GOT3 (cell line): ENCODE measurements around the gene UST.
"Not testable (repeated sequence)": the region's sequence is repeated elsewhere in the genome, so short reads cannot be mapped to it uniquely, and the experiment has no call there.

Experiments
- DNase-seq: peaks from one replicate; lab custom pipeline; 2025; ENCODE audit warnings: mixed read lengths; lab: John Stamatoyannopoulos, UW

Gene UST

DNA sequence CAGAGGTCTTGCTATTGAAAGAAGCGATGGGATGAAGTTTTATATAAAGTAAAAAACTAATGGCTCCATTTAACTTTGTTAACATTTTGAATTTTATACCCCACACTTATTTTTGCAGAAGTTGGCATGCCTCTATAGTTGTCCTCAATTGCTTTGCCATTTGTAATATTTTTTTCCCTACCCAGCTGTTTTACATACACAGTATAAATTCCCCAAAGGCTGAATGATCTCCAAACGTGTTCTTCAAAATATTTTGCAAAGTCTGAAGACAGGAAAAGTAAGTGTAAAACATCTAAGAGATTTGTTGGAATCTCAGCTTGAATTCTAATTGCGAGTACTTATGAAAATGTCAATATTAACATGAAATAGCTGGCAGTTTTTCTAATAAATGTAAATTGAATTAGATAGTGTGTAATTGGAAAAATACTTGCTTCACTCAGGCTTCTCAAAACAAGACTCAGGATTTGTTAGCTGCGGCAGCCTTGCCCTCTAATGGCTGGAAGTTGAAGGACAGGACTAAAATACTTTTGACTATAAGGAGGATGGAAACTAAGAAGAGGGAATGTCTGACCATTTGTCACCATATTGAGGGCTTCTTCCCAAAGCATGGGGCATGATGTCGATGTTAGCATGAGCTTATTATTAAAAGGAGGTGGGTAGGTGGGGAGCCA is 226.8 kb downstream of the UST start:
- DNase-seq: no peak

GRCh38 chr6:148974351-148974750 is 227.5 kb downstream of the UST start:
- DNase-seq: no peak

DNA sequence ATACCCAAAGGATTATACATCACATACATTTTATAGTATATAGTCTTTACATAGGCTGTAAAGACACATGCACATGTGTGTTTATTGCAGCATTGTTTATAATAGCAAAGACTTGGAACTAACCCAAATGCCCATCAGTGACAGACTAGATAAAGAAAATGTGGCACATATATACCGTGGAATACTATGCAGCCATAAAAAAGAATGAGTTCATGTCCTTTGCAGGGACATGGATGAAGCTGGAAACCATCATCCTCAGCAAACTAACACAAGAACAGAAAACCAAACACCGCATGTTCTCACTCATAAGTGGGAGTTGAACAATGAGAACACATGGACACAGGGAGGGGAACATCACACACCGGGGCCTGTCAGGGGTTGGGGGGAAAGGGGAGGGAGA is 231.5 kb downstream of the UST start:
- not testable (repeated sequence) for DNase-seq

DNA sequence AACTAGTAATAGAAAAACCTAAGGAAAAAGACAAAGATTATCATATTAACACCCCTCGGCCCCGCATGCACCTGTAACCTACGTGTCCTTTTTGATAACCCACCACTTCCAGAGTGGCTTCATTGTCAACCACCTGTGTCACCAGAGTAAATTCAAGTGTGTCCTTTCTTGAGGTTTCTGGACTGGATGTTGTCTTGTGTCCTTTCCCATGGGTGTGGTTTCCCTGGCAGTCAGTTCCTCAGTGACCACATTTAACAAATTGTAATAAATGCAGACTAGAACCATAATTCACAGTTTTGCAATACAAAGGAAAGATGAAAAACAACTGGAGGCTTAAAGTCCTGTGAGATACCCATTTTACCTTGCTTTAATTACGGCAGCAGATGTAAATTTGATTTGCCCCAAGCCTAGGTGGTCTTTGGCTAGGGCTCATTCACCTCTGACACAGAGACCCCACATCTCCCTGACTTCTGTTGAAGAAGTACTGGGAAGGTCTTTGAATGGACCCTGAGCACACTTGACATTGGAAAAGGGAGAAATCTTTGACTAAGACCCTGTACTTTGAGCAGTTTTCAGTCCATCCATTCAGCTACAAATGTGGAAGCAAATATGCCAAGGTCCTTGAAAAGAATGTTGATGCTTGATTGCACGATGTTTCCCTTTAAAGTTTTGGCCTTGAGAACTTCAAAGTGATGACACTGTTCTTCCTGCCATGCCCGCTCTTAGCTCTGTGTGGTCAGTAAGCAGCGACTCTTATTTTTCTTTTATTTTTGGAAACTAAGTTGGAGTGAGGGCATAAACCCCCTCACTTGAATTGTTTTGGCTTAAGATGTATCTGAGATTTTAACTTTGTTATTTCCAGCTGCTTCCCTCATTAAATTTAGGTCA is 232.4 kb downstream of the UST start:
- no peak for DNase-seq

DNA sequence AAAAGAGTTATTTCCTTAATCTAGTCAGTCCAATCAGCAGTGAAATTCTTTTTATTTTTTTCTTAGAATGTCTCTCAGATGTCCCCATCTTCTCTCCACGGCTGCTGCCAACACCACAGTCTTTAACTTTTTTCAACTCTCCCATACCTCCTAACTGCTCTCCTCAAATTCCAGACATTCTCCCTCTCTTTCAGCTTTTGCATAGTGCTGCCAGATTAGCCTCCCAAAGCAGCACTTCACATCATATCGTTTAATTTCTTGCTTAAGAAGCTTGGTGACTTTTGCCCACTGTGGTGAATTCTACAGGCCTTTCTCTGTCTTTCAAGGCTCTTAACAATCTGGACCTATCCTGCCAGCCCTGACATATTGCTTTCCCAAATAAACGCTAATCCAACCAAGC is 233.4 kb downstream of the UST start:
- DNase-seq: no peak

DNA sequence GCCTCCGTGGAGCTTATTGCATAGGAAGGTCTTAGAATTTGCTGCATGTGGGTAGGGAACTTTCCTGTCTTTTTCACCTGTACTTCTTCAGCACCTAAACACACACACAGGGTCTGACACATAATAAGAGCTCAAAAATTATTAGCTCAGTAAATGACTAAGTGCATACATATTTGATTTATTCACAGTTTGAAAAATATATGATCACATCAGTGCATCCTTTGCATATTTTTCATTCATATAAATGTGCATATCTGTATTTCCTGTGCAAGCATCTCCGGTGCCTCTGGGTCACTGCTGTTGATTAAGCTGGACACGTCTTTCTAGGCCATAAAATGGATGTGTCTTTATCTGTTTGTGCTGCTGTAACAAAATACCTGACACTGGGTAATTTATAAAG is 234.7 kb downstream of the UST start:
- DNase-seq: no peak

DNA sequence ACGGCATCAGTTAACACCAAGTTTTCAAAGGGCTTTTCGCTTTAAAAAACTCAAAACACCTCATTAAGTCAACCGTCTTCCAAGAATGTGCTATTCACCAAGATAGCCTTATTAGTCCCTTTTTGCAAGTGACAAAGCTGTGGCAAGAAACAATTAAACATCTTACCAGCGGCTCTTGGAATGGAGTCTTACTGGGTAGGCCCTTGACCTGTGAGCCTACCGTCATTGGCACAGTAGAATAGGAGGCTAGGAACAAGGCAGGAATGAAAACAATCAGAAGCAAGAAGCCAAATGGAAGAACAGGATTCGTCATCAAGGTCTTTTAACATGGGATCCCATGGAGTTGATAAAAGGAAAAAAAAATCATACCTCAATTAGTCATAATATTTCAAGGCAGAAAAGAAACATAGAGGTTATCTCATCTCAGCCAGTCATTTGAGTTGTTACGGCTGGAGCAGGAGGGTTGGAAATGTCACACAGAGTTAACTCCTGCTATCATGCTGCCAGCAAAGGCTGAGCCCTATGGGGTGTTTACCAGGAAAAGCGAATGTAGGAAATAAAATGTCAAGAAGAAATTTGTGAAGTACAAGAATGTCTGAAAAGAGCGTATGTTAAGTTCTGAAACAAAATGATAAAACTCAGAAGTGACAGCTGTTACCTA is 236.4 kb downstream of the UST start:
- DNase-seq: no peak

DNA sequence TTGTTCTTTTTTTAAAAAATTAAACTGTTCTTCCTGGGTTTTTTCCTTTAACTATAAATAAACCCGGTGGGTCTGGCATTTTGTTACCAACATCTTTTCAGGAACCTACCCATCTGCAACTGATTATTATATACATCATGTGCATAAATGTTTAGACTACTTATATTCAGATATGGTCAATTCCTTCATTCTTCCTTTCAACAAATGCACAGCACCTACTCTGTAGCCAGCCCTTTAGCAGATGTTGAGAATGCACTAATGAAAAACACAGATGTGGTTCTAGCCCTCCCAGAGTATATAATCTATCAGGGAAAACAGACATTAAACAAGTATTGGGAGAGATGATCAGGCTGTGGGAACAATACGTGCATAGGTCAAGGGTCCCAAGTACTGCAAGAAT is 237.1 kb downstream of the UST start:
- no peak for DNase-seq

GRCh38 chr6:148984531-148985056 is 237.8 kb downstream of the UST start:
- DNase-seq: no peak

DNA sequence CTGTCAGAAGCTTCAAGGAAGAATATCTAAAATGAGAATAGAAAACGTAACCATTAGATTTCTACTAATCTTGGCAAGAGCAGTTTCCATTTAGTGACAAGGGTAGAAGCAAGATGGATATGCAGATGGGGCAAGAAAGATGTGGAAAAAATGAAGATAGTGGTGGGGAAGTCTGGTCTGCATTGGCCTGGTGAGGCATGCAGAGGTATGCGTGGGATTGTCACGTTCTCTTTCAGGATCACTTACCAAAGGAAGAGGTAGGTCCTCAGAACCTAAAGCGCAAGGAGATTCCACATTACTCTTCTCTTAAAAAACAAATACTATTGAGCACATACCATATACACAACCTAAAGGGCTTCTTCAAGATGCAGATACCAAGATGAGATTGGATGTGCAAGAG is 238.7 kb downstream of the UST start:
- DNase-seq: no peak

GRCh38 chr6:148986608-148987007 is 239.8 kb downstream of the UST start:
- DNase-seq: no peak

DNA sequence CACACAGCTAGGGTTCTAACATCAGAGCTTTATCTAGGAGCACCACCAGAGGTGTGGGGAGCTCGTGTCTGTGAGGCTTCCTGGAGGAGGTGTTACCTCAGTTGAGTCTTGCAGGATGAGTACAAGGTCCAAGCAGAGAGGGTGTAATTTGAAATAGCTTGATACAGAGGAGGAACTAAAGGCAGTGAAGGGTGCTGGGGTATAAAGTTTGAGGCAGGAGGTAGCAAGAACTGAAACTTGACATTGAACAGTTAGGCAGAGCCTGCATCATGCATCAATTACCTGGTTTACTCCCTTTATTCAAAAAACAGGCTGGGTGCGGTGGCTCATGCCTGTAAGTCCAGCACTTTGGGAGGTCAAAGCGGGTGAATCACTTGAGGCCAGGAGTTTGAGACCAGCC is 241.2 kb downstream of the UST start:
- no peak for DNase-seq

- DNase-seq: no peak
Measured at GRCh38 chr6:148989585-148989984, 242.8 kb downstream of the UST start.

GRCh38 chr6:148990403-148990802 is 243.6 kb downstream of the UST start:
- DNase-seq: no peak

DNA sequence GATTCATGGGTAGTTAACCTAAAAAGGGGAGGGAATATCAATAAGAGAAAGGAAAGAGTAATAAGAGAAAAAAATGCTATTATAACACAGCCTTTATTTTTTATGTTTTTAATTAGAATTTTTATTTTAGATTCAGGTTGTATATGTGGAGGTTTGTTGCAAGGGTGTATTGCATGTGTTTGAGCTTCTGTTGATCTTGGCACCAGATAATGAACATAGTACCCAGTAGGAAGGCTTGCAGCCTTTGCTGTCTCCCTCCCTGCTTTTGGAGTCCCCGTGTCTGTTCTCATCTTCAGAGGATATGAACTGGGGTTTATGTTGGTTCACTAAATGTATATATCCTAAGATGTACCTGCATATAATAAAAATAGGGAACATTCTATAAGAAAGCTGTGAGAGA is 250.0 kb downstream of the UST start:
- no peak for DNase-seq

- no peak for DNase-seq
Measured at GRCh38 chr6:148997865-148998264, 251.0 kb downstream of the UST start.

DNA sequence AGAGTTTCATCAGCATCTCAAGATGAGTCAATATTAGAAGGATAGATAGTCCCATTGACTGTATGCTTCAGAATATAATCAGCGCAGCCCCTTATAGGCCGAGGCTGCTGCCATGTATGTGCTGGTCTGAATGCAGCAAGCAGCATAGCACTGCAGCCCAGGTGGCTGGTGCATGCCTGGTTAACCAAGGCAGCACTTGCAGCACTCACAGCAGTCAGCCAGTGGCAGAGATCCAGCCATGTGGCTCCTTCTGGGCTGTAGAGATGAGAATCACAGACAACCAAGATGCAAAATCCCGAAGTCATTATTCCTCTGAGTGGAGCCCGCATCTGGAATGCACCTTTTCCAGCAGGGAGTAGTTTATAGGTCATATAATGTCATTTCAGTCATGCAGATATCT is 251.9 kb downstream of the UST start:
- no peak for DNase-seq

GRCh38 chr6:148999501-148999900 is 252.7 kb downstream of the UST start:
- DNase-seq: no peak

DNA sequence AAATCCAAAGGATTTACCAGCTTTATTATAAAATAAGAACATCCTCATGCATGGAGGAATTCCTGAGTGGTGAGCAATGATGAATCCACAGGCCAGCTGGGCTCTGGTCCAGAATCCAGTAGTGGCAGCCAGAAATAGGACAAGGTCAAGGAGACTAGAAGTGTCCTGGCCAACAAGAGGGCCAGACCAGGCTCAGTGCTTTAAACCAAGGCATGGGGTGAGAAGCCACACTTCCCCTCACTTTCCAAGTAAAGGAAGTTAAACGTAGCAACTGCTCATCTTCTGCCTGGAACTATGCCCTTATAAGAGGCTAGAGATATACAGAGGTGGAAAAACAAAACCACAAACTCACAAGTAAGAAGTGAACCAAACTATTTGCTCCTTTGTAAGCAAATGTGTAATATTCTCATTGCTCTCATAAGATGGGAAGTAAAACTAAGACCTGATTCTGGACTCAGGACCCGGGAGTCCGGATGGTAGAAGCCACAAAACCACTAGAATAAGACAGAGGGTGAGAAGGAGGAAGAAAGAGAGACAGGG is 253.2 kb downstream of the UST start:
- DNase-seq: no peak

GRCh38 chr6:149001422-149001821 is 254.6 kb downstream of the UST start:
- no peak for DNase-seq

DNA sequence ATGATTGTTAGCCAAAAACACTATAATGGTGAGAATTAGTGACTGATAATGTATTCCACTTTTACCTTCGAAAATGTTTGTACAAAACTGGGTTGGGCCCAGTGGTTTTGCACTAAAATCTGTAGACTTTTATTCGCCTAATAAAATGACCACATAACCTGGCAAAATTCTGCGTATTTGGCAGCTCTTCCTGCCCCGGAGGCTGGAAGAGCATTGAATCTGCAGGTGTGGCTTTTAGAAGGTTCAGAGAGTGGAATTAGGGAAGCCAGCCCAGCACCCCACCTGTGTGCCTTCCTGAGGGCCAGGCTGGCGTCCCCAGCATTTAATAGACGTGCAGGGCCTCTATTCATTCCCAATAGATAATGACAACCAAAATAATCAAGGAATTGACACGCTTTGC is 256.7 kb downstream of the UST start:
- no peak for DNase-seq

GRCh38 chr6:149004664-149005063 is 257.8 kb downstream of the UST start:
- no peak for DNase-seq
